Brain pericyte (primary cell): ENCODE data around the gene GRAMD1C.
"Not testable (repeated sequence)": the region's sequence is repeated elsewhere in the genome, so short reads cannot be mapped to it uniquely, and the experiment has no call there.

ENCODE experiments used
- DNase-seq: peaks from one replicate; pipeline ENCODE4 v3.0.0-alpha.2; 2012; ENCODE audit warnings: low read depth, low spot score

GRAMD1C gene

DNA sequence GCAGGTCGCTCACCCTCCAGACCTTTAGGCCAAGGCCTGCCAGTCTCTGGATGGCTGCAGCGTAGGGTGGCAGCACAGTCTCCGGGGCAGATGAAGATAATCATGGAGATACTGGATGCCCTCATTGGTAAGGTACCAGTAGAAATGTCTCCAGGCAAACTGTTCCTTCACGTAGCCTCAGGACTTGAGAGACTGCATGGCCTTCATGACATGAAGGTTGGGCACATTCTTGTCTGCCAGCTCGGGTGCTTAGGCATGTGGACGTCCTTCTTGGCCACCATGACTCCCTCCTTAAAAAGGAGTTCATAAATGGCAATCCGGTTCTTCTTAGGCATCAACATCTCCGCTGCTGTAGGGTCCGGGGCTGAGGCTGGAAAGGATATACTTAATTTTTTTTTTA lies 11.8 kb downstream of the GRAMD1C start:
- DNase-seq: not testable (repeated sequence)

DNA sequence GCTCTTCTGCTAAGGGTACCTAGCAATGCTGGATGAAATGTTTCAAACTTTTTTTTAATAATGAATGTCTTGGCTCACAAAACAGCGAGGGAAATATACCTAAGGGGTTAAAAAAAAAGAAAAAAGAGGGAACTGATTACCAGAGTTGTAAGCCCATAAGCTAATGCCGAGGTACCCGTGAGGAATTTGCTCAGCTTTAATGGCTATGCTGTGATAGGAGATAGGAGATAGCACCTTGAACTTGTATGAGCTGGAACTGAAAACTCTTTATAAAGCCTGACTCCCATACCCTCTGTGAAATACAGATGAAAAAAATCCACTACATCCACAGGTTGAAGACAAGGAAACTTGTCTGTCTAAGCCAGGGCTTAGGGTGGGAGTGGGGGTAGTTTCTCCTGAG lies 13.9 kb downstream of the GRAMD1C start:
- DNase-seq: no peak

DNA sequence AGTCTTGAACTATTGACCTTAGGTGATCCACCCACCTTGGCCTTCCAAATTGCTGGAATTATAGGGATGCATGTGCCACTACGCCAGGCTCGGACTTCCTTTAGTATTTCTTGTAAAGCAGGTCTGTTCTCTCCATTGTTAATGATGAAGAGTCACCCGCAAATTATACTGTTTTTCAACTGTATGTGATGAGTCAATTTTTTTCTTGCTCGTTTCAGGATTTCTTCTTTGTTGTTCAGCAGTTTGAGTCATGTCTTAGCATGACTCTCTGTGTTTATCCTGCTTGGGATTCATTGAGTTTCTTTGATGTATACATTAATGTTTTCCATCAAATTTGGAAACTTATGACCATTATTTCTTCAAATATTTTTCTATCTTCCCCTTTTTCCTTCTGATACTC lies 28.9 kb downstream of the GRAMD1C start:
- no peak for DNase-seq

DNA sequence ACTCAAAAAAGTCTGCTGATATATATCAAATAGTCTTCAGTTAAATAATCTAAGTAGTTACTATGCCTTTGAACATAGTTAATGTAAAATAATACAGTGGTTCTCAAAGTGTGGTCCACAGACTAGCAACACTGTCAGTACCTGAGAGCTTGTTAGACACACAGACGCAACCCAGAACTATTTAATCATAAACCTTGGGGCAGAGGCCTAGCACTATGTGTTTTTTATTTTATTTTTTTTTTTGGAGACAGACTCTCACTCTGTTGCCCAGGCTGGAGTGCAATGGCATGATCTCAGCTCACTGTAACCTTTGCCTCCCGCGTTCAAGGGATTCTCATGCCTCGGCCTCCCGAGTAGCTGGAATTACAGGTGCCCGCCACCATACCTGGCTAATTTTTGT lies 34.7 kb downstream of the GRAMD1C start:
- DNase-seq: no peak

DNA sequence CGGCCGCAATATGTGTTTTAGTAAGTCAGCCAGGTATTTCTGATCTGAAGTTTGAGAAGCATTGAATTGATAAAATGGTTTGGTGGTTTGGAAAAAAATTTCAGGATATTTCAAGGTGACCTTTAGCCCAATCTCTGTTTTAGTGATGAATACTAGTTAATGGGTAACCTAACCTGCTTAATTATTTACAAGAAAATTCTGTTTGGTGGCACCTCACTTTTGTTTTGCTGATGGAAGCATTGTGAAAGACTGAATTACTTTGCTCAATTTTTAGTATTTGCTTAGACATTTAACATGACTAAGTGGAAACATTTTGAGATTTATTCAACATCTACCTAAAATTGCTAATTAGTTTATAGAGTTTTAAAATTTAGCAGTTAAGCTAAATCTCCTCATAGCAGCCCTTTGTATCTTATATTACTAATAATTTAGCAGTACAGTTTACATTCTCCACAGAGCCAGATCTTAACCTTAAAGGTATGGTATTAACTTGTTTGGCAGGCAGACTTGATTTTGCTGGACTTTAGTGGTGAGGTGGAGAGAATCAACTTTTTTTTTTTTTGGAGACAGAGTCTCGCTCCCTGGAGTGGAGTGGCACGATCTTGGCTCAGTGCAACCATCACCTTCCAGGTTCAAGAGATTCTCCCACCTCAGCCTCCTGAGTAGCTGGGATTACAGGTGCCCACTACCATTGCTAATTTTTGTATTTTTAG lies 35.4 kb downstream of the GRAMD1C start:
- no peak for DNase-seq

DNA sequence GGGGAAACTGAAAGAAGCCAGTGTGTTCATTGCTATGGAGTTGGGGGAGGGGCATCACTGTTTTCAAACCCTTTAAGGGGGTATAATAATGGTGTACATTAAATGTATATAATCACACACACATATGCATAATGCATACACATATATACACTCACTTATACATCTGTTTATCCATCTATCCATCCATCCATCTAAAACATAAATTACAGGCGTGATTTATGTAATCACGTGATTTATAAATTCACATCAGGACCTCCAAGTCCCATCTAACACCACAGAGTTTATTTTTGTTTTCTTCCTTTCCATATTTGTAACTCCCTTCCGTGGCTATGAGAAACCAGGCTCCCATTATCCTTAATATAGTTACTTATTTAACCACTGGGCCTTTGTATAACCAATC lies 39.8 kb downstream of the GRAMD1C start:
- DNase-seq: no peak

DNA sequence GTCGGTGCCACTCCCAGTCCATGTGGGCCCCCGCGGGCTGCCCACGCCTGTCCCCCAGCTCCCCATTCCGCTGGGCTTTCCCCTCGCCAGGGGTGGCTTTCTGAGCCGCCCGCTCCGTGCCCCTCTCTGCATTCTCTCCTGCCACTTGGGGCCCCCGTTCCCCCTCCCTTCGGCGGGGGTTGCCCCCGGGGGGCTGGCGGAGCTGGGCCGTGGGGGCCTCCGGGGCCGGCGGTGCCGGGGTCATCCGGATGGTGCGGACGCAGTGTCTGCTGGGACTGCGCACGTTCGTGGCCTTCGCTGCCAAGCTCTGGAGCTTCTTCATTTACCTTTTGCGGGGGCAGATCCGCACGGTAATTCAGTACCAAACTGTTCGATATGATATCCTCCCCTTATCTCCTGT lies 46.5 kb downstream of the GRAMD1C start:
- no peak for DNase-seq

DNA sequence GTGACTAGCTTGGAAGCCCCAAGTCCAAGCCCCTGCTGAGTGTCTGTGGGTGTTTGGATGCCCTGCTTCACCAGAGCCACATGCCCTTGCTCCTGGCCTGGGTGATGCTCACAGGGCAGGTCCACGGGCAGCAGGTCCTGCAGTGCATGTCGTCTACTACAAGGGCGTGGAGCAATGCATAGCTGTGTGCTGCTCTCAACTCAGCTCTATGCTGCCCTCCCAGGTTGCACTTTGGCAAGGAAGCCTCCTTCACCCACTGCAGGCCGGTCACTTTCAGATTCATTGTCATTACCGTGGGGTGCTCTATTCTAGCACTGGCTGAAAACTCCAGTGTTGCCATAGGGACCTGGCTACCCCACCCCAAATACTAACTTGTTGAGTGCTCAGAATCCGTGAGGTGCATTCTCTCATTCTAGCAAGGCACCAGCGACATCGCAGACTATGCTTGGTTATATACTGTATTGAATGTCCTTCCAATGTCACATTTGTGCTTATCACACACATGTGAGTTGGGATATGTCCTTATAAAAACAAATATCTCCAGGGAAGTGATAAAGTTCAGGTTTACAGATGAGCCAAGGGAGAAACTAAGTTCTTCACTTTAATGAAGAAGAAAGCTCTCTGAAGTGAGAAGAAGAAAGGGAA lies 51.8 kb downstream of the GRAMD1C start:
- DNase-seq: no peak

DNA sequence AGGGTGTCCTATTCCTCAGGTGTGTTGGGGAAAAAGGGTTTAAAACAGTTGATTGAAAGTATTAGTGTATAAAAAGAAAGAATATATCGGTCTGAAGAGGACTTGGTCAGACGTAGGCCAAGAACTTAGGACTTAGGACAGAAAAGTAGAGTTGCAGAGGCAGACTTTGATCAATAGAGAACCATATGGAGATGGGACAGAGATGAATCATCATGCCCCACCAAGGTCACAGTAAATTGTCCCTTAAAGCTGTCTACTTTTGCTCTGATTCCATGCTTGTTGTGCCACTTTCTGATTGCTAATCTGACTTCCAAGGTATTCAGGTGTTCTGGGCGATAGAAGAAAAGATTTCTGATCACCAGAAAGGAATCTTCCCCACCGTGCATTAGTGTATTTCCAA lies 56.3 kb downstream of the GRAMD1C start:
- DNase-seq: no peak

DNA sequence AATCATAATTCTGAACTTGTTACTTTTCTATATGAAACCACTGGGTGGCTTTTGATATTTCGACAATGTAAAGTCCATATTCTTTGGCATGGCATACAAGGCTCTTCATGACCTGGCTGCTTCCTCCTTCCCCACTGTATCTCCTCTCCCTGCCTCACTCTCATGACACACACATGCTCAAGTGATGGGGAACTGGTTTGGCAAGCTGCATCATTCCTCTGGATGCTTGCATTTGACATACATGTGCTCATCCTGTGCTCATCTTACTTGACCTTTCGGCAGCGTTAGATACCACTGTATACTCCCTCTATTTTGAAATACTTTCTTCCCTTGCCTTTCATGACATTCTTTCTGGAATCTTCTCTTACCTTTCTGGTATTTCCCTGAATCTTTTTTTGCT lies 57.4 kb downstream of the GRAMD1C start:
- no peak for DNase-seq

DNA sequence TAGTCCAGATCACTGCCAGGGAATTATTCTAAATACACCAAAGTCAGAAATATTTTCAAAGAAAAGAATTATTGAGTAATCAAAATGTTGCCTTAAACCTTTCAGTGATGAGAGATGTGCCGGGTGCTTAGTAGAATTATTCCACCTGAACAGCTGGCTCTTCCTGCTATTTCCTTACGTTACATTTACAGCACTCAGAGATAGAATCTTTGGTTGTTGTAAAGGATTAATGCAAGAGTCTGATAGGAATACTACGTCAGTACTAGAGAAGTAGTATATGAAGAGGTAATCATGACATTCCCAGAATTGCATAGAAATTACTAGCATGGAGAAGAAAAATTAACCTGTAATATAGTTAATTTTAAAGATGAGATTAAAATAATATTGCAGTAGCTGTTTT lies 58.3 kb downstream of the GRAMD1C start:
- no peak for DNase-seq

DNA sequence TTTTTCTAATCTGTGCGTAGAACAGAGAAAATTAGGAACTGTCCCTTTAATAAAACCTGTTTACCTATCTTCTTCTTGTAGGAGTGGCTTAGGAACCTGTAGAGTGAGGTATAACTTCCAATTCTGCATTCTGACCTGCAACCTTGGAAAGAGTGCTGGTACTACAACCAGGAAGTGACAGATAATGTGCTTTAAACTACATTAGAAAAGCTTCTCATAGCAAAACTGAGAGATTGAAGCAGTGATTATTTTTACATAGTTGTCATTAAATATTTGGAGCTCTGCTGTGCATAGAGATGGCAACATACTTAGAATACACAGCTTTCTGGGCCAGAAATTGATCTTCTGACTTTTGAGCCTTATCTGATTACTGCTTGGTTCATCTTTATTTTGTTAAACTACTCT lies 58.8 kb downstream of the GRAMD1C start:
- no peak for DNase-seq

DNA sequence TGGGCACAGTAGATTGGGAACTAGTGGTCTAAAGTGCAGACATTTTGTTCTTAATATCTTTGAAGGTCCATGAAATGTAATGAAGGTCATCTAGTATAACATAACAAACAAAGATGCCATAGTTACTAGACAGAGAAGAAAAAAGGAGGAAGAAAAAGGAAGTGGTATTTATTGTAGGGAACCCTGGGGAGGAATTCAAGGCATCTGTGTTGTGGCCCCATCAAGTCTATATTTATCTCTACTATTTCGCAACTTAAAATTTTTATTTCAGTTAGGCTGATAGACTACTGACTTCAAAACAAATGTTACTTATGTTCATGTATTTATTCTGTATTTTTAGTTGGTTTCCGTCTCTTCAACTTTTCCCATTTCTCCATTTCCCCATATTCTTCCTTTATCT lies 60.3 kb downstream of the GRAMD1C start:
- DNase-seq: no peak

DNA sequence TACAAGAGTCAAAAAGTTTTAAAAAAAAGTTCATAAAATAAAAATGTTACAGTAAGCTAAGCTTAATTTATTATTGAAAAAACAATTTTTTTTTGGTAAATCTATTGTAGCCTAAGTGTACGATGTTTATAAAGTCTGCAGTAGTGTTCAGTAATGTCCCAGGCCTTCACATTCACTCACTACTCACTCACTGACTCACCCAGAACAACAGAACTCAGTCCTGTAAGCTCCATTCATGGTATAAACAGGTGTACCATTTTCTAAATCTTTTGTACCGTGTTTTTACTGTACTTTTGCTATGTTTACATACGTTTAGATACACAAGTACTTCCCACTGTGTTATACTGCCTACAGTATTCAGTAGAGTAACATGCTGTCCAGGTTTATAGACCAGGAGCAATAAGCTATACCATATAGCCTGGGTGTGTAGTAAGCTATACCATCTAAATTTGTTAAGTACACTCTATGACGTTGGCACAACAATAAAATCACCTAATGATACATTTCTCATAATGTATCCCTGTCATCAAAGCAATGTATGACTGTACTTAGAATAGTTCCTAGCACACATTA lies 68.1 kb downstream of the GRAMD1C start:
- DNase-seq: no peak

DNA sequence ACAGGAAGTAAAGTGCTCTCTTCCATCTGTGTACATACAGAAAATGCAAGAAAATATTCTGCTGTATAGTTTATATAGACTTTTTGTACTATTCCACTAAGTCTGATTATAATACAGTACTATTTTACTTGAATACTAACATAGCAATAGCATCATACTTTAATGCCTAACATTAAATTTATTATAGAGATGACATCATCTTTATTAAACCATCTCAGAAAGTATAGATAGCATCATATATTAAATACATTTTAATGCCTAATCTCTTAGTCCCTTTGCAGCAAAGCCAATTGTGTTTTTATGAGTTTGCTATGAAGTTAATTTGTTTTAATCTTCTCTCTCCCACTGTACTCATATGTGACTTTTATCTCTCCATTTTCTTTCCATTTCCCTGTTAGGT lies 69.5 kb downstream of the GRAMD1C start:
- DNase-seq: no peak

DNA sequence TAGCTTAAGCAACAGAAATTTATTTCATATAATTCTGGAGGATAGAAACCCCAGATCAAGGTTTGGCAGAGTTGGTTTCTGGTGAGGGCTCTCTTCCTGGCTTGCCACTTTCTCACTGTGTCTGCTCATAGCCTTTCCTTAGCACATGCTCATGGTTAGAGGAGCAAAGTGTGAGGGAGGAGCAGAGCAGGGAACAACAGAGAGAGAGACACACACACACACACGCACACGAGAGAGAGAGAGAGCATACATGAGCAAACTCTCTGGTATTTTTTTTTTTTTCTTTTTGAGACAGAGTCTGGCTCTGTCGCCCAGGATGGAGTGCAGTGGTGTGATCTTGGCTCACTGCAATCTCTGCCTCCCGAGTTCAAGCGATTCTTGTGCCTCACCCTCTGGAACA lies 72.4 kb downstream of the GRAMD1C start:
- DNase-seq: no peak

DNA sequence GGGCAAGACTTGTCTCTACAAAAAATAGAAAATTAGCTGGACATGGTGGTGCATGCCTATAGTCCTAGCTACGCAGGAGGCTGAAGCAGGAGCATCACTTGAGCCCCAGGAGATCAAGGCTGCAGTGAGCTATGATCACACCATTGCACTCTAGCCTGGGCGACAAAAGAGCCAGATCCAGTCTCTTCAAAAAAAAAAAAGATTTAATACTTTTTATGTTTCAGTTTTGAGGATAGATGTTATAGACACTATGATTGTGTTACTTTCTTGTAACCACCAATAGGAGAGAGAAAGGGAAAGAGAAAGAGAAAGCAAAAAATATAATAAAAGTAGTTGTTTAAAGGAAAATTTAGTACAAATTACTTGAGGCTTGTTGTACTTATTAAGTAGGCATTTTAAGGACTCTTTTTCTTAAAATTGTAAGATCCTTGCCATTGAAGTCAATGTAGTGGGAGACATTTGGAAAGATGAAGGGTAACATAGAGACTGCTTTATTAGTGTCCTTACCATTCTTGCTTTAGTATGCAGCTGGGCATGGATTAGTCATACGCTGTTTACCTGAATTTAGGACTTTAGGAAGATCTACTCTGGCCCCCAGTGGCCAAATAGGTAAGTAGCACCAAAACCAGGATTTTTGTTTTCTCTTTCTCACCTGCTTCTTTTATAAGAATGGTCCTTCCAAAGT lies 74.1 kb downstream of the GRAMD1C start:
- DNase-seq: peak; percentile 4

DNA sequence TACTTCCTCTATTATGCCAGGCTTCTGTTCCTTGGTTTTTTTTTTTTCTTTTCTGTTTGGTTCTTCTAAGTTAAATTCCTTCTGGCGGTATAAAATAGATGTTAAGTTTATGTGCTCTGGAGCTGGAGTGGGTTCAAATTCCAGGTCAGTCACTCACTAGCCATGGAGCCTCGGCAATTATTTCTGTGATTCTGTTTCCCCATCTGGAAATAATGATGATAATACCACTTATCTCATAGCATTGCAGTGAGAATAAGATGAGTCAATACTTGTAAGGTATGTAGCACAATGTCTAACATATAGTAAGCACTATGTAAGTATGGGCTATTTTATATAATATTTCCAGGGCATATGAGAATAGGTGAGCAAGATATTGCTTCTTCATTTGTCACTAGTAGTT lies 76.1 kb downstream of the GRAMD1C start:
- no peak for DNase-seq

DNA sequence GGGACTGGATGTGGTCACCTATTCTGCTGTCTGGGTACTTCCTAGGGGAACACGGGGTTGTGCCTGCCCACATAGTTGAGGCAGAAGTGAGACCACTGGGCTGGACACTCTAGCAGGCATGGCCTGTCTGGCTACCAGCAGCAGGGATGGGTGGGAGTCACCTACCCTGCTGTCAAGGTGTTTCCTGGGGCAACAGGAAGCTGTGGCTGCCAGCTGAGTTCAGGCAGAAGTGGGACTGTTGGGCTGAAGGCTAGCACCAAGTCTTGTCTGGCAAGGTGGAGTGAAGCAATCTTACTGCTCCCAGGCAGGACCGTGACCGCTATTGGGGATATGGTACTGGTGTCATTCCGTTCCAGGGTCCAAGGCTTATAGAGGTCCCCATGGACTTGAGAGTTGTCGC lies 89.0 kb downstream of the GRAMD1C start:
- DNase-seq: no peak

DNA sequence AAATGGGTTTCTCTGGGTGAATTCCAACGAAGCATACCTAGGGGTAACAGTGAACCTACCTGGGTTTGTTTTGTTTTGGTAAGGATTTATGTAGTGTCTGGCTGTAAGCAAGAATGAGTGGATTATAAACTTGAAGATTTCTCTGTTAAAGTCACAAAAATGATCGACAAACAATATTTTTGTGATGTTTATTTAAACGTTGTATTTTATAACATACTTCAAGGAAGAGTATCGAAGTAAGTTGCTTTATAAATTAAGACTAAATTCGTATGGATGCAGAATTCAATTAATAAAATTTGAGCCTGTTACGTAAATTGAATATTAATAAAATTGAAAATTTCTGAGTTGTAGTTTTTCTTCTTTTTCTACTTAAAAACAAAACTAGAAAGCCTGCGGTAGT lies 108.2 kb downstream of the GRAMD1C start:
- no peak for DNase-seq

DNA sequence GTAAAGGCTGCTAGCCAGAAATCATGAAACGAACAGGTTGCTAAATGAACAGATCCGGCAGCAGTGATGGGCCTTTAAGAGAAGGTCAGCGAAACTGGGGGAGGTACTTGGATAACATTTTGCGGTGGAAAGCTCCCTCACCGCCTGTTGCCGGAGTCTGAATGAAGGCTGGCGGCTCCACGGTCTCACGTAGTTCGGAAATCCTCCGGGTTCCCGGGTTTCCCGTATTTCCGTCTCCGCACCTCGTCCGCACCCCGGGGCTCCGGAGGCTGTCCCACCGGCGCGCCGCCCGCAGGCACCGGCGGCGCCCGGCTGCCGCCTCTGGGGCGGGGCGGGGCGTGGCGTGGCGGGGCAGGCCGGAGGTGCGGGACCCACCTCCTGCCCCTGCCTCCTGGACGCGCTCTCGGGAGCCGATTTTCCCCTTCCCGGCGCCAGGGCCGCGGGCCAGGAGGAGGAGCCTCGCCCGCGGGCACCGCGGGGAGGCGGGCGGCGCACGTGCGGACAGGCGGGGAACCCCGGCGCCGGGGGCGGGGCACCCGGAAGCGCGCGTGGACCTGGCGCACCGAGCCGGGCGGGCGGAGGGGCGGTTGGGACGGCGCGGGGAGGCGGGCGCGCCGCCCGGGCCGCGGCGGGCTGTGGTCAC lies 108.9 kb downstream of the GRAMD1C start, which contains the start of gene ZDHHC23:
TSS of gene ZDHHC23 (plus strand) at position 642 of the 643 bp plus-strand sequence. CDS start 790 bp downstream, outside the sequence.
- no peak for DNase-seq
